ENCODE data around the gene SOS2.

SOS2 gene

DNA sequence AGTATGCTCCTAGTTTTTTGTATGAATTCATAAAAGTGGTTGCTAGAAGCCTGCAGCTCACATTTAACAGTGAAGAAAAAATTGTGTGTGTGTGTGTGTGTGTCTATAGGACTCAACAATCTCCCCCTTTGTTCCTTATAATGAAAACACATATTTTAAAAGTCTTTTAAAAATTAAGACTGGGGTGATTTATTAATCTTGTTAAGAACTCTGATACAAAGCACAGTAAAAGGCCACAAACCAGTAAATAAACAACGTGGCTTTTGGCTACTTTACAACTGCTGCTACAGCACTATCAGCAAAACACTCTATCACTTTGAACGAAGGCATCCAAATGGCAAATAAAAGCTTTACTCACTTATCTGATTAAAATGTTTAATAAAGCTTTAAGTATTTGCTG lies 114.4 kb downstream of the SOS2 start:
- in situ Hi-C loops (cut with MboI; ENCODE audit: low sequenced_read_pairs), result no loop called here

DNA sequence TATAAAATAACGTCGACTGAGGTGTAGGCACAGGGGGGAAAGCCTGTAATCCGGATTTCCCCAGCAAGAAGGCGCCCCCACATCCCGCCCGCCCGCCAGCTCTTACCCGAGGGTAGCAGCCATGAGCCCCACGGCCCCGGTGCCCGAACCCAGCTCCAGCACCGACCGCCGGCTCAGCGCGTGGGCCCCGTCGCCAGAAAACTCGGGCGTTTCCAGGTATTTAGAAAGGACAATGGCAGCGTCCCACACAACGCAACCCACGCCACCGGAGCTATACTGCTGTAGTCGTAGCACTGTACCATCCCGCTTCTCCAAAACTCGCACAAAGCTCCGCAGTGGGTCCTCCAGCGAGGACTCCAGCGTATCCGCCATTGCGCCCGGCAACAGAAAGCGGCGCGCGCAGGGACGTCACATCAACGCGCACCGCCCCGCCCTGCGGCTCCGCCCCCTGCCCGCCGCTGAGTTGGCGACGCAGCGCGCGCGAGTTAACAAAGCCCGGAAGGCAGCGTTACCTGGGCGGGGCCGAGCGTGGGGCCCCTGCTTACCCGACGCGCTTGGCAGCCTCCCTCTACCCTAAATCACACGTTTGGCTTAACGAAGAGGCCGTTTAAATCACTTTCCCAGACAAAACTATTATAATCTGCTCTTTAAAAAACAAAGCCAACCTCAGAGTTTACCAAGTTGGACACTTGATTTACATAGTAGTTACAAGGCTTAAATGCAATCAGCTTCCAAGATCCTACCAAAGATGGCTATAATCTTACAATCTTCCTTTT lies 115.0 kb downstream of the SOS2 start, which contains the start of gene VCPKMT:
Gene VCPKMT (minus strand): TSS at position 392 of the 776 bp plus-strand sequence. CDS start 20 bp downstream, at position 372.
- in situ Hi-C loops (cut with MboI; ENCODE audit: low sequenced_read_pairs), result no loop called here

DNA sequence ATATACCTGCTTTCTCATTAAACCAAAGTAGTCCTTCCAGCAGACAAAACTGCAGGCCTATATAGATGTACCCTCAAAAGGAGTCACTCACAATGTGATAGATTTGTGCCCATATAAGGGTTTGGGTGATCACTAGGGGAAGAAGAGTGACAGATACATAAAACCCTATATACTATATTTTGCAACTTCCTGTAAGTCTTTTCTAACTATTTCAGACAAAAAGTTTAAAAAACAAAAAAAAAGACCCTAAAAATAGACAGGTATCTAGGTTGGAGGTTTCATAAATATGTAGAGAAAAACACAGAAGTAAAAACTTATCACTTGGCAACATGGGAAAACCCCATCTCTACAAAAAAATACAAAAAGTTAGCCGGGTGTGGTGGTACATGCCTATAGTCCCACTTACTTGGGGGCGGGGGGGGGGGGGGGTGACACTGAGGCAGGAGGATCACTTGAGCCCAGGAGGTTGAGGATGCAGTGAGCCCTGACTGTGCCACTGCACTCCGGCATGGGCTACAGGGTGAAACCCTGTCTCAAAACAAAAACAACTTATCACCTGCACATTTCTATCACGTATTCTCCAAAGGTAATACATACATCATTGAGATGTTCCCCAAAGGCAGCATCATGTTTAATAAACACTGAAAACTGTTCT lies 117.9 kb downstream of the SOS2 start:
- in situ Hi-C loops (cut with MboI; ENCODE audit: low sequenced_read_pairs), result no loop called here

DNA sequence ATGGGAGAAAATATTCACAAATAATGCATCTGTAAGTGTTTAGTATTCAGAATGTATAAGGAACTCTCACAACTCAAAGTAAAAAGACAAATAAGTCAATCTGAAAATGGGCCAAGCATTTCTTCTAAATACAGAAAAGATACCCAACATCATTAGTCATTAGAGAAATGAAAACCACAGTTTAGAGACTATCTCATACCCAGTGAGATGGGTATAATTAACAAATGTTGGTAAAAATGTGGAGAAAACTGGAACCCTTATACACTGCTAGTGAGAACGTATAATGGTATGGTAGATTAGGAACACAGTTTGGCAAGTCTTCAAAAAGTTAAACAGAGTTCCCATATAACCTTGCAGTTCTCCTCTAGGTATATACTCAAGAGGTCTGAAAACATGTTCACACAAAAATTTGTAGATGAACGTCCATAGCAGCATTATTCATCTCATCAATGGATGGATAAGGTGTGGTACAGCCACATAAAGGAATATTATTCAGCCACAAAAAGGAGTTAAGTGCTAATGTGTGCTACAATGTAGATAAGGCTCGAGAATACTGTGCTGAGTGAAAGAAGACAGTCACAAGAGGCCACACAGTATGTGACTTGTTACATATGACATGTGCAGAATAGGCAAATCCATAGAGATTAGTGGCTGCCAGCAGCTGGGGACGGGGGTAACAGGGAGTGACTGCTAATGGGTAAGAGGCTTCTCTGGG lies 120.9 kb downstream of the SOS2 start:
- in situ Hi-C loops (cut with MboI; ENCODE audit: low sequenced_read_pairs), result no loop called here

DNA sequence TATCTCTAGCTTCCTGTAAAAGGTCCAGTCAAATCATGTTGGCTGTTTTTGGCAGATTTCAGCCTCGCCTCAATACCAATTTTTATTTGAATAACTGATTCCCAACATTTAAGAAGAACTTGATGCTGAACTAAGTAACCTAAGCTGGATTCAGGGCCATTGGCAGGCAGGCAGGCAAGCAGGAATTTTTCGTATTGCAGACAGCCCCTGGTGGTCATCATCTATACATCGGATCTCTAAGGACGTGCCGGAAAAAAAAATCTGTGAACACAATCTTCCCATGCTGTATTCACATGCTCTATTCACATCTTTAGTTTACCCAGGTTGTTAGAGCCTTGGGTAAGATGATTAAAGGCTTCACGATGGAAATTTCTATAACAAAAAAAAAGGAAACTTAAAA lies 122.0 kb downstream of the SOS2 start:
- in situ Hi-C loops (cut with MboI; ENCODE audit: low sequenced_read_pairs), result no loop called here

GRCh38 chr14:50107850-50108249 lies 123.5 kb downstream of the SOS2 start:
- in situ Hi-C loops (cut with MboI; ENCODE audit: low sequenced_read_pairs), result no loop called here

DNA sequence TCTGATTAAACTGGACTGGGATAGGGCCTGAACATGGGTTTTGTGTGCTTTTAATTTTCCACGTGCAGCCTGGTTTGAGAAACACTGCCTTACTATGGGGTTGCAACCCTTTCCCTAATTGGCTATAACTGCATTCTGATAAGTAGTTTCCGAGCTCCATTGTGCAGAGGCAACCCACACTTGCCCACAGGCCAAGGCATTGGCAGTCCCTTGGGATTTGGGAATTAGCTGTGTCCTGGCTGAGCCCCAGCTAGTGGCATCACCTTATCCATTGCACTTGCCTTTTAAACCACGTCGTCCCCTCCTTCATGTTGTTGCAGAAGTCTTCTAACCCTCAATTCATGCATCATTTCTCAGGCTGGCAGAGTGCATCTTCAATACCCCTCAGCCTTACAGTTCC lies 125.2 kb downstream of the SOS2 start:
- in situ Hi-C loops (cut with MboI; ENCODE audit: low sequenced_read_pairs), result no loop called here

DNA sequence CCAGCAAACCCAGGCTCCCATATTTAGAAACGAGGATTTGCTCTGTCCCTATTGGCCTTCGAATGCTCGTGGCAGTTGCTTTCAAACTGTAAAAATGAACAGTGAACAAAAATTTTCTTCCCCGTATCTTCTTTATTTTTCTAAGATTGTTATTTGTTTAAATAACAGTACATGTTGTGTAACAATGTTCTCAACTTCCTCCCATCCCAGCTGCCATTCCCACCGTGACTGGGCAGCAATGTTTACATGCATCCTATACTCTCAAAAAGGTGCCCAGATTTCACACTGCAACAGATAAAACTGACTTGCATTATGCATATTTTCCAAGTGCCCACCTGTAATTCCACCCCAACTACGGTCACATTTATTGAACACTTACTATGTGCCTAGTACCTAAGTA lies 127.8 kb downstream of the SOS2 start:
- in situ Hi-C loops (cut with MboI; ENCODE audit: low sequenced_read_pairs), result no loop called here

GRCh38 chr14:50101417-50101816 lies 130.0 kb downstream of the SOS2 start:
- in situ Hi-C loops (cut with MboI; ENCODE audit: low sequenced_read_pairs), result no loop called here

DNA sequence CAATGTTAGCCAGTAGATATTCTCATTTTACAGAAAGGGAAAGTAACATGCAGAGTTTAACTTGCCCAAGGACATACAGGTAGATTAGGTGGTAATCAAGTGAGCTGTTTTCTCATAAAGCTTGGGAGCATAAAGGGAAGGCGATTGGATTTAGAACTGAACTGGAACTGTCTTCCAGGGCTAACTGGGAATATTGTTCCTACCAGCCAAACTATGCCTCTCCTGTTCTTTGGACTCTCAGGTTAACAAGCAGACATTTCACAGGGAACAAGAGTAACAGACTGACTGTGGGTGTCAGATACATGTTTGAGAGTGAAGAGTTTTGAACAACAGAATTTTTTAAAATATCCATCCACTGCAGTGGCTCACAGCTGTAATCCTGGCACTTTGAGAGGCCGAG lies 130.6 kb downstream of the SOS2 start:
- in situ Hi-C loops (cut with MboI; ENCODE audit: low sequenced_read_pairs), result no loop called here

DNA sequence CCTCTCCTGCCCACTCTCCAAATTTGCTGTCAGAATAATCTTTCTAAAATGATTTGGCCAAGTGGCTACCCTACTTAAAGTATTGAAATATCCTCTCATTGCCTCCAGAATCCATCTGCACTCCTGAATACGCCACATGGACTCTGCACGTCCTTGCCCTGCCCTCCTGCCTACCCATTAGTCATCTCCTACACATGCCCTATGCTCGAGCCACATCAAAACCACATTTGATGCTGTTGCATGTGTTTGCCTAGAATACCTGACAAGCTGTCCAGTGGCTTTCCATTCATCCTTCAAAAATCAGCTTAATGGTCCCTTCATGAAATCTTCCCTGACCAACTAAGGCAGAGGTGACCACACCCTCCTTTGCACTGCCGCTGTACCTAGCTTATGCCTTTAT lies 132.0 kb downstream of the SOS2 start:
- in situ Hi-C loops (cut with MboI; ENCODE audit: low sequenced_read_pairs), result no loop called here

- in situ Hi-C loops (cut with MboI; ENCODE audit: low sequenced_read_pairs), result no loop called here
These were observed 135.5 kb downstream of the SOS2 start for GRCh38 chr14:50095895-50096294.

- in situ Hi-C loops (cut with MboI; ENCODE audit: low sequenced_read_pairs), result no loop called here
These were observed 137.2 kb downstream of the SOS2 start for GRCh38 chr14:50094056-50094755.

- in situ Hi-C loops (cut with MboI; ENCODE audit: low sequenced_read_pairs), result no loop called here
These were observed 137.9 kb downstream of the SOS2 start for GRCh38 chr14:50093496-50093895.

GRCh38 chr14:50092006-50092555 lies 139.3 kb downstream of the SOS2 start:
- in situ Hi-C loops (cut with MboI; ENCODE audit: low sequenced_read_pairs), result no loop called here

DNA sequence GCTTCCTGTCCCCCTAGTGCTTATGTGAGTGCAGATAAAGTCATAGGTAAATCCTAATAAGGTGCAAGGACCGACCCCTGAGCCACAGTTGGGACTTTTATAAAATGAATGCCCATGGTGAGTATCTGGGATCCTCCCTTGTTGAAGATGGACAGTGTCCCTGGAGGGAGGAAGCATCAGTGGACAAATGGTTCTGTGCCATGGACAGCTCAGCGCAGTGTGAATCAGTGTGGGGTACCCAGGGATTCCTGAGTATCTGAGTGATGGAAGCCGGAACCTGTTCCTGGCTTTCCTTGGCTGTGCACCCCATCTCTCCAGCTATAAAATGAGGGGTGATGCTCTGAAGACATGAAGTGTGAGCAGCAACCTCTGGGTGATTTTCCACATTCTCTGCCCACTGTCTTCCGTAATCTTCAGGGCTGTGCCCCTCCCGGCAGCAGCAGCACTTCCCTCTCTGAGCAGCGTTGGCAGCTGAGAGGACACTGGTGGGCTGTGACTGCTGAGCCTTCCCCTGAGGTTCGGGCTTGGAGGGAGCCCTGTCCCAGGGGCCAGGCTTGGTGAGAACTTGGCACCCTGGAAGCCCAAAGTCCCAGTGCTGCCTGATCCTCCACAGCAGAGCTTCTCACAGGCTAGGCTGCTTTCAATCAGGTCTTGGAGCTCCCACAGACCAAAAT lies 140.0 kb downstream of the SOS2 start:
- in situ Hi-C loops (cut with MboI; ENCODE audit: low sequenced_read_pairs), result no loop called here

DNA sequence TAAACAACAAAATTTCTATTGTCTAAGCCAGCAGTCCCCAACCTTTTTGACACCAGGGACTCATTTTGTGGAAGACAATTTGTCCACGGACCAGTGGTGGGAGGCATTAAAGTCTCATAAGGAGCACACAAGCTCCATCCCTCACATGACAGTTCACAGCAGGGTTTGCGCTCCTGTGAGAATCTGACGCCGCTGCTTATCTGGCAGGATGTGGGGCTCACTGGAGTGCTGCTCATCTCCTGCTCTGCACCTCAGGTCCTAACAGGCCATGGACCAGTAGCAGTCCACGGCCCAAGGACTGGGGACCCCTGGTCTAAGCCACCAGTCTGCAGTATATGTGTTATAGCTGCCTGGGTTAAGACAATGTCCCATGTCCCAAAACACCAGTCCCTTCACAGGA lies 142.2 kb downstream of the SOS2 start:
- in situ Hi-C loops (cut with MboI; ENCODE audit: low sequenced_read_pairs), result no loop called here

DNA sequence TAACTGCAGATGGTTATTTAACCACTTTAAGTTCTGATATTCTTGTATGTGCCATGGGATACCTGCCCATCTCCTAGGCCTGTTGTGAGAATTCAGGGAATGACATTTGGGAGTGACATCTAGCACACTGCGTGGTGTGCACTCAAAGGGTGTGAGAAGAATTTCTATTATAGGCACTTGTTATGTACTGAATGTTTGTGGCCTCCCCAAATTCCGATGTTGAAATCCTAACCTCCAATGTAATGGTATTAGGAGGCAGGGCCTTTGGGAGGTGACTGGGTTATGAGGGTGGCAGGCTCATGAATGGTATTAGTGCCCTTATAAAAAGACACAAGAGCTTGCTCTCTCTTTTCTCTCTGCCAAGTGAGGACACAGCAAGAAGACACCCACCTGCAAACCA lies 142.6 kb downstream of the SOS2 start:
- in situ Hi-C loops (cut with MboI; ENCODE audit: low sequenced_read_pairs), result no loop called here

DNA sequence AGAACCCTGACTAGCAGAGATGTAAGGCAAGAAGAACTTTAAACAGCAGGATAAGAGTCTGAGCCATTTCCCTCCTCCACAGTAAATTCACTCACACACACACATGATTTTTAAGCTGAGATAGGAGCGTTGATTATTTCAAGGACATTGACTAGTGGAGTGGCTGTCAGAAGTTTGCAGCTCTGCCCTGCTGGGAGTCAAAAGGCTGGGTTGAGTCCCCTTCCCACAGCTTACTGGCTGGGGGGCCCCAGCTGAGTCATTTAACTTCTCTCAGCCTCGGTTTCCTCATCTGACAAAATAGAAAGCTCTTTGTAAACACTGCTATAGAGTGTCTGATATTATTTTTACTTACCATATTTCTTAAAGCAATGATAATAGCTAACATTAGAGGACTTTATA lies 143.3 kb downstream of the SOS2 start:
- in situ Hi-C loops (cut with MboI; ENCODE audit: low sequenced_read_pairs), result no loop called here

- in situ Hi-C loops (cut with MboI; ENCODE audit: low sequenced_read_pairs), result no loop called here
These were observed 143.8 kb downstream of the SOS2 start for GRCh38 chr14:50087341-50088116.
